ENCODE data around the gene TTC34. TPM values are rescaled to one million over a fixed set of nuclear protein-coding genes. Genes with fewer than 3 reads are reported as not detected.

Gene TTC34
- polyA plus RNA-seq, 3 donors: 0.03 to 1.00 TPM; not detected in 1

DNA sequence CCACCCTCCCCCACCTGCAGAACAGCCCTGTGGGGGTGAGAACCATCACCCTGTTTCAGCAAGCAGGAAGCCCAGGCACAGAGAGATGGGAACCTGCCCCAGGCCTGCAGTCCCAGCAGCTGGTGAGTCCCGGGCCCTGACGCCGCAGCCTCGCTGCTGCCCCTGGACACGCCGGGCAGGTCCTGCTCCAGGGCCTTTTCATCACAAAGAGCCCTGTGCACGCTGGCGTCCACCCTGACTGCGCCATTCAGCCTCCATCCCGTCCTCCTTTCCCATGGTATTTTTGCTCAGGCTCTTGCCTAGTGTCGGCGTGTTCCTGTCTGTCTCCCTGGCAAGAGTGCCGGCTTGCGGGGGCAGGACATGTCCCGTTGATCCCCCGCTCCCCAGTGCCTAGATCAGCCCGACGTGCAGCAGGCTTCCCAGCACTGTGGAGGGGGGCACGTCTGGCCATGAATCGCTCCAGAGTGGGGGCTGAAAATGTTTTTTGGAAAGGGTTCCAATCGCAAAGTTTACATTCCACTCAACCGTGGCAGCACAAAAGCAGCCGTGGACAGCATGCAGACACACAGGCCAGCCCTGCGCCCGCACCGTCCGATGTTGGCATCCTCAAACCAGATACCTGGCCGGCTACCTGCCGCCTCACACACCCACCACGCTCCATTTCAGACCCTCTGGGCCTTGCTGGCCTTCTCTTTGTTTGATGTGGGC lies 6.3 kb upstream of the TTC34 start:
- WGBS (ENCODE audit: insufficient coverage): 94% methylated on average over 21 of the region's 30 CpGs
- Histone ChIP-seq H3K27ac (ENCODE audit: low read depth in 1 of 2, low read length in 2 of 2) (no peak overlapping the region), H2AFZ (ENCODE audit: insufficient read depth, low read depth, low read length, poor library complexity, severe bottlenecking) (no peak overlapping the region), H4K20me1 (ENCODE audit: insufficient read depth, low read length) (no peaks in the 10 kb centered on the region), H3K79me2 (ENCODE audit: insufficient read depth, low read length) (no peaks in the 10 kb centered on the region), H3K4me3 (replicated peaks in 1 of 3; ENCODE audit: low read depth in 2 of 3, low read length in 3 of 3) (no peak overlapping the region), H3K27me3 (ENCODE audit: control insufficient read depth in 2 of 2, insufficient read depth in 2 of 2, low read length in 2 of 2) (no peaks in the 10 kb centered on the region), H3K4me2 (replicated peaks; ENCODE audit: extremely low read depth, low read length, poor library complexity, severe bottlenecking) (no peak overlapping the region), H3K4me1 (ENCODE audit: control insufficient read depth in 1 of 2, insufficient read depth in 2 of 2, low read length in 2 of 2) (no peaks in the 10 kb centered on the region), H3K36me3 (replicated peaks in 1 of 2; ENCODE audit: control insufficient read depth in 1 of 2, insufficient read depth in 2 of 2, low read length in 2 of 2) (no peaks in the 10 kb centered on the region), H3K9me3 (replicated peaks in 1 of 2; ENCODE audit: control insufficient read depth in 1 of 2, insufficient read depth in 1 of 2, low read length in 2 of 2) (peaks cover 0 to 8% of the 10 kb centered on the region in 2 donors), H3K9ac (ENCODE audit: insufficient read depth, low read length, poor library complexity, severe bottlenecking) (no peak overlapping the region)
- Mint-ChIP-seq H3K36me3 (no peaks in the 10 kb centered on the region), H3K9me3 (peaks cover 0 to 8% (median 4%) of the 10 kb centered on the region in 7 donors), H3K27ac (no peak overlapping the region), H3K4me1 (no peaks in the 10 kb centered on the region), H3K4me3 (no peak overlapping the region), H3K27me3 (ENCODE audit: low read depth in 3 of 3) (peaks cover 0 to 6% (median 2%) of the 10 kb centered on the region in 3 donors)
- TF ChIP-seq, protein P1, sequence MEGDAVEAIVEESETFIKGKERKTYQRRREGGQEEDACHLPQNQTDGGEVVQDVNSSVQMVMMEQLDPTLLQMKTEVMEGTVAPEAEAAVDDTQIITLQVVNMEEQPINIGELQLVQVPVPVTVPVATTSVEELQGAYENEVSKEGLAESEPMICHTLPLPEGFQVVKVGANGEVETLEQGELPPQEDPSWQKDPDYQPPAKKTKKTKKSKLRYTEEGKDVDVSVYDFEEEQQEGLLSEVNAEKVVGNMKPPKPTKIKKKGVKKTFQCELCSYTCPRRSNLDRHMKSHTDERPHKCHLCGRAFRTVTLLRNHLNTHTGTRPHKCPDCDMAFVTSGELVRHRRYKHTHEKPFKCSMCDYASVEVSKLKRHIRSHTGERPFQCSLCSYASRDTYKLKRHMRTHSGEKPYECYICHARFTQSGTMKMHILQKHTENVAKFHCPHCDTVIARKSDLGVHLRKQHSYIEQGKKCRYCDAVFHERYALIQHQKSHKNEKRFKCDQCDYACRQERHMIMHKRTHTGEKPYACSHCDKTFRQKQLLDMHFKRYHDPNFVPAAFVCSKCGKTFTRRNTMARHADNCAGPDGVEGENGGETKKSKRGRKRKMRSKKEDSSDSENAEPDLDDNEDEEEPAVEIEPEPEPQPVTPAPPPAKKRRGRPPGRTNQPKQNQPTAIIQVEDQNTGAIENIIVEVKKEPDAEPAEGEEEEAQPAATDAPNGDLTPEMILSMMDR (IDR thresholded peaks at IDR 0.05): no peak
- intact Hi-C loops (cut with micrococcal nuclease): loop anchor here in 1 of 2 donors (10.0 kb wide), 1 partner anchor 393 kb away; the partner anchor contains the start of gene PEX10
- no peak for DNase-seq

DNA sequence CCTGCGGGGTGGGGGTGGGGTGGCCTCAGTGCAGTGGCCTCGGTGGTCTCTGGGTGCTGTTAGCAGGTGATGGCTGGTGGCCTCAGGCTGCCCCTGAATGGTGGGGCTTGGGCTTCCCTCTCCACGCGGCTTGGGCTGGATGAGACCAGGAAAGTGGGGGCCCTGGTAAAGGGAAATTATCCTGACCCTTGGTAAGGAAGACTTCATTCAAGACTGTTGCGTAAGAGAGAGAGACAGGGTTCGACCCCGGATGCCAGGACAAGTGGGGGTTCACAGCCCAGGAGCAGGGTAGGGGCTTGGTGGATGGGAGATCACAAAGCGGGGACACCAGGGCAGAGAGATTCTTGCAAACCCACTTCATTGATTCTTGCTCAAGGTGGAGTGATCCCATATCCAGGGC lies 5.5 kb upstream of the TTC34 start:
- Mint-ChIP-seq H3K4me3 (no peak overlapping the region), H3K4me1 (no peaks in the 10 kb centered on the region), H3K27ac (no peak overlapping the region), H3K9me3 (peaks cover 0 to 2% (median 0%) of the 10 kb centered on the region in 7 donors), H3K36me3 (no peaks in the 10 kb centered on the region), H3K27me3 (ENCODE audit: low read depth in 3 of 3) (peaks cover 0 to 6% (median 2%) of the 10 kb centered on the region in 3 donors)
- H3K9me3 ChIP-seq (replicated peaks in 1 of 2; ENCODE audit: control insufficient read depth in 1 of 2, insufficient read depth in 1 of 2, low read length in 2 of 2): peaks cover 0 to under 1% of the 10 kb centered on the region in 2 donors
- TF ChIP-seq, protein P1 (IDR thresholded peaks at IDR 0.05): no peak
- H3K4me3 ChIP-seq (replicated peaks in 1 of 3; ENCODE audit: low read depth in 2 of 3, low read length in 3 of 3): no peak overlapping the region
- no peaks in the 10 kb centered on the region for H3K27me3 ChIP-seq (ENCODE audit: control insufficient read depth in 2 of 2, insufficient read depth in 2 of 2, low read length in 2 of 2)
- H2AFZ ChIP-seq (ENCODE audit: insufficient read depth, low read depth, low read length, poor library complexity, severe bottlenecking): no peak overlapping the region
- no peaks in the 10 kb centered on the region for H4K20me1 ChIP-seq (ENCODE audit: insufficient read depth, low read length)
- H3K9ac ChIP-seq (ENCODE audit: insufficient read depth, low read length, poor library complexity, severe bottlenecking): no peak overlapping the region
- no peak overlapping the region for H3K27ac ChIP-seq (ENCODE audit: low read depth in 1 of 2, low read length in 2 of 2)
- DNase-seq: no peak
- no peak overlapping the region for H3K4me2 ChIP-seq (replicated peaks; ENCODE audit: extremely low read depth, low read length, poor library complexity, severe bottlenecking)
- H3K4me1 ChIP-seq (ENCODE audit: control insufficient read depth in 1 of 2, insufficient read depth in 2 of 2, low read length in 2 of 2): no peaks in the 10 kb centered on the region
- 84% methylated on average over 8 of the region's 8 CpGs for WGBS (ENCODE audit: insufficient coverage)
- intact Hi-C loops (cut with micrococcal nuclease): loop anchor here in 1 of 2 donors (10.0 kb wide), 1 partner anchor 392 kb away; the partner anchor contains the start of gene PEX10
- H3K36me3 ChIP-seq (replicated peaks in 1 of 2; ENCODE audit: control insufficient read depth in 1 of 2, insufficient read depth in 2 of 2, low read length in 2 of 2): no peaks in the 10 kb centered on the region
- H3K79me2 ChIP-seq (ENCODE audit: insufficient read depth, low read length): no peaks in the 10 kb centered on the region
